ENCODE data around the gene PROP1.

Gene PROP1

GRCh38 chr5:177966839-177967166, 29.2 kb downstream of the PROP1 start:
- no peak overlapping the region for H3K4ac ChIP-seq (ENCODE audit: low read depth in 1 of 2, low read length in 2 of 2)
- 98% methylated on average over 7 of the region's 7 CpGs for WGBS
- H3K14ac ChIP-seq (ENCODE audit: low read length in 2 of 2), result no peak overlapping the region
- no peaks in the 10 kb centered on the region for H3K36me3 ChIP-seq (ENCODE audit: control insufficient read depth in 1 of 2, insufficient read depth in 2 of 2, low read depth in 1 of 2, low read length in 2 of 2)
- H3K4me3 ChIP-seq (ENCODE audit: insufficient read depth in 1 of 2, low read depth in 1 of 2, low read length in 2 of 2), result no peak overlapping the region
- no peak overlapping the region for H2BK12ac ChIP-seq (ENCODE audit: low read length in 2 of 2)
- no peak overlapping the region for H2BK120ac ChIP-seq (ENCODE audit: low read depth, low read length)
- no peak overlapping the region for H3K23ac ChIP-seq (ENCODE audit: low read length in 2 of 2)
- no peak overlapping the region for H2BK5ac ChIP-seq (ENCODE audit: low read depth, low read length, poor library complexity, severe bottlenecking)
- no peak overlapping the region for H3K27ac ChIP-seq (ENCODE audit: low read length, poor library complexity, severe bottlenecking)
- no peak overlapping the region for H3K18ac ChIP-seq (ENCODE audit: low read depth in 1 of 2, low read length in 2 of 2)
- peaks cover 0 to 8% of the 10 kb centered on the region in 2 experiments for H3K27me3 ChIP-seq (ENCODE audit: control insufficient read depth in 1 of 2, insufficient read depth in 1 of 2, low read length in 2 of 2)
- H2AK5ac ChIP-seq (ENCODE audit: low read length, severe bottlenecking), result no peak overlapping the region
- no peak overlapping the region for H4K8ac ChIP-seq (ENCODE audit: low read length)
- H4K91ac ChIP-seq (ENCODE audit: low read length), result no peak overlapping the region
- no peaks in the 10 kb centered on the region for H3K9me3 ChIP-seq (ENCODE audit: control insufficient read depth, low read length)
- H2AFZ ChIP-seq (ENCODE audit: low read depth, low read length), result no peak overlapping the region
- no peak overlapping the region for H2BK15ac ChIP-seq (ENCODE audit: low read depth, poor library complexity, severe bottlenecking)
- no peak overlapping the region for H3K4me2 ChIP-seq (ENCODE audit: low read length, poor library complexity, severe bottlenecking)
- H3K4me1 ChIP-seq (ENCODE audit: control insufficient read depth, insufficient read depth, low read depth, low read length), result peaks cover 2% of the 10 kb centered on the region
- H3K9ac ChIP-seq (ENCODE audit: low read length), result no peak overlapping the region
- no peaks in the 10 kb centered on the region for H3K79me1 ChIP-seq (replicated peaks; ENCODE audit: low read length, poor library complexity, severe bottlenecking)
- DNase-seq, result no peak

- no peak overlapping the region for H2BK120ac ChIP-seq (ENCODE audit: low read depth, low read length)
- no peak overlapping the region for H3K4ac ChIP-seq (ENCODE audit: low read depth in 1 of 2, low read length in 2 of 2)
- no peaks in the 10 kb centered on the region for H3K79me1 ChIP-seq (replicated peaks; ENCODE audit: low read length, poor library complexity, severe bottlenecking)
- no peak overlapping the region for H3K14ac ChIP-seq (ENCODE audit: low read length in 2 of 2)
- no peaks in the 10 kb centered on the region for H3K36me3 ChIP-seq (ENCODE audit: control insufficient read depth in 1 of 2, insufficient read depth in 2 of 2, low read depth in 1 of 2, low read length in 2 of 2)
- no peak overlapping the region for H4K91ac ChIP-seq (ENCODE audit: low read length)
- no peak overlapping the region for H2BK5ac ChIP-seq (ENCODE audit: low read depth, low read length, poor library complexity, severe bottlenecking)
- H2AK5ac ChIP-seq (ENCODE audit: low read length, severe bottlenecking), result no peak overlapping the region
- DNase-seq, result no peak
- no peak overlapping the region for H3K23ac ChIP-seq (ENCODE audit: low read length in 2 of 2)
- WGBS, result 93% methylated on average over 19 of the region's 19 CpGs
- H3K9ac ChIP-seq (ENCODE audit: low read length), result no peak overlapping the region
- H3K4me2 ChIP-seq (ENCODE audit: low read length, poor library complexity, severe bottlenecking), result no peak overlapping the region
- H2AFZ ChIP-seq (ENCODE audit: low read depth, low read length), result no peak overlapping the region
- no peak overlapping the region for H2BK12ac ChIP-seq (ENCODE audit: low read length in 2 of 2)
- H3K27ac ChIP-seq (ENCODE audit: low read length, poor library complexity, severe bottlenecking), result no peak overlapping the region
- H4K8ac ChIP-seq (ENCODE audit: low read length), result no peak overlapping the region
- peaks cover 0 to 3% of the 10 kb centered on the region in 2 experiments for H3K27me3 ChIP-seq (ENCODE audit: control insufficient read depth in 1 of 2, insufficient read depth in 1 of 2, low read length in 2 of 2)
- no peak overlapping the region for H3K18ac ChIP-seq (ENCODE audit: low read depth in 1 of 2, low read length in 2 of 2)
- no peaks in the 10 kb centered on the region for H3K9me3 ChIP-seq (ENCODE audit: control insufficient read depth, low read length)
- no peak overlapping the region for H3K4me3 ChIP-seq (ENCODE audit: insufficient read depth in 1 of 2, low read depth in 1 of 2, low read length in 2 of 2)
- peaks cover 2% of the 10 kb centered on the region for H3K4me1 ChIP-seq (ENCODE audit: control insufficient read depth, insufficient read depth, low read depth, low read length)
- H2BK15ac ChIP-seq (ENCODE audit: low read depth, poor library complexity, severe bottlenecking), result no peak overlapping the region
These were observed 29.8 kb downstream of the PROP1 start for GRCh38 chr5:177966009-177966838.

GRCh38 chr5:177964471-177964870, 31.6 kb downstream of the PROP1 start:
- WGBS, result 97% methylated on average over 12 of the region's 12 CpGs
- no peak overlapping the region for H3K4ac ChIP-seq (ENCODE audit: low read depth in 1 of 2, low read length in 2 of 2)
- H4K8ac ChIP-seq (ENCODE audit: low read length), result no peak overlapping the region
- no peak overlapping the region for H2BK5ac ChIP-seq (ENCODE audit: low read depth, low read length, poor library complexity, severe bottlenecking)
- H3K14ac ChIP-seq (ENCODE audit: low read length in 2 of 2), result no peak overlapping the region
- H3K4me2 ChIP-seq (ENCODE audit: low read length, poor library complexity, severe bottlenecking), result no peak overlapping the region
- no peak overlapping the region for H2BK15ac ChIP-seq (ENCODE audit: low read depth, poor library complexity, severe bottlenecking)
- no peak overlapping the region for H3K18ac ChIP-seq (ENCODE audit: low read depth in 1 of 2, low read length in 2 of 2)
- peaks cover 2% of the 10 kb centered on the region for H3K4me1 ChIP-seq (ENCODE audit: control insufficient read depth, insufficient read depth, low read depth, low read length)
- no peak for DNase-seq
- H2BK12ac ChIP-seq (ENCODE audit: low read length in 2 of 2), result no peak overlapping the region
- no peak overlapping the region for H3K23ac ChIP-seq (ENCODE audit: low read length in 2 of 2)
- no peak overlapping the region for H4K91ac ChIP-seq (ENCODE audit: low read length)
- H3K79me1 ChIP-seq (replicated peaks; ENCODE audit: low read length, poor library complexity, severe bottlenecking), result no peaks in the 10 kb centered on the region
- H2AK5ac ChIP-seq (ENCODE audit: low read length, severe bottlenecking), result no peak overlapping the region
- no peak overlapping the region for H3K27ac ChIP-seq (ENCODE audit: low read length, poor library complexity, severe bottlenecking)
- H3K27me3 ChIP-seq (ENCODE audit: control insufficient read depth in 1 of 2, insufficient read depth in 1 of 2, low read length in 2 of 2), result peaks cover 0 to 3% of the 10 kb centered on the region in 2 experiments
- H2AFZ ChIP-seq (ENCODE audit: low read depth, low read length), result no peak overlapping the region
- no peak overlapping the region for H3K9ac ChIP-seq (ENCODE audit: low read length)
- H2BK120ac ChIP-seq (ENCODE audit: low read depth, low read length), result no peak overlapping the region
- H3K4me3 ChIP-seq (ENCODE audit: insufficient read depth in 1 of 2, low read depth in 1 of 2, low read length in 2 of 2), result no peak overlapping the region
- no peaks in the 10 kb centered on the region for H3K9me3 ChIP-seq (ENCODE audit: control insufficient read depth, low read length)
- no peaks in the 10 kb centered on the region for H3K36me3 ChIP-seq (ENCODE audit: control insufficient read depth in 1 of 2, insufficient read depth in 2 of 2, low read depth in 1 of 2, low read length in 2 of 2)

- no peak overlapping the region for H3K4me3 ChIP-seq (ENCODE audit: insufficient read depth in 1 of 2, low read depth in 1 of 2, low read length in 2 of 2)
- no peak overlapping the region for H2AFZ ChIP-seq (ENCODE audit: low read depth, low read length)
- H3K79me1 ChIP-seq (replicated peaks; ENCODE audit: low read length, poor library complexity, severe bottlenecking), result no peaks in the 10 kb centered on the region
- H3K27me3 ChIP-seq (ENCODE audit: control insufficient read depth in 1 of 2, insufficient read depth in 1 of 2, low read length in 2 of 2), result peaks cover 0 to 3% of the 10 kb centered on the region in 2 experiments
- no peak for DNase-seq
- no peak overlapping the region for H3K9ac ChIP-seq (ENCODE audit: low read length)
- H3K14ac ChIP-seq (ENCODE audit: low read length in 2 of 2), result no peak overlapping the region
- no peak overlapping the region for H3K18ac ChIP-seq (ENCODE audit: low read depth in 1 of 2, low read length in 2 of 2)
- H2AK5ac ChIP-seq (ENCODE audit: low read length, severe bottlenecking), result no peak overlapping the region
- H3K36me3 ChIP-seq (ENCODE audit: control insufficient read depth in 1 of 2, insufficient read depth in 2 of 2, low read depth in 1 of 2, low read length in 2 of 2), result no peaks in the 10 kb centered on the region
- no peak overlapping the region for H3K4me2 ChIP-seq (ENCODE audit: low read length, poor library complexity, severe bottlenecking)
- H4K8ac ChIP-seq (ENCODE audit: low read length), result no peak overlapping the region
- no peaks in the 10 kb centered on the region for H3K9me3 ChIP-seq (ENCODE audit: control insufficient read depth, low read length)
- no peak overlapping the region for H2BK15ac ChIP-seq (ENCODE audit: low read depth, poor library complexity, severe bottlenecking)
- WGBS, result 91% methylated on average over 14 of the region's 14 CpGs
- H4K91ac ChIP-seq (ENCODE audit: low read length), result no peak overlapping the region
- no peak overlapping the region for H2BK12ac ChIP-seq (ENCODE audit: low read length in 2 of 2)
- H2BK5ac ChIP-seq (ENCODE audit: low read depth, low read length, poor library complexity, severe bottlenecking), result no peak overlapping the region
- H2BK120ac ChIP-seq (ENCODE audit: low read depth, low read length), result no peak overlapping the region
- H3K27ac ChIP-seq (ENCODE audit: low read length, poor library complexity, severe bottlenecking), result no peak overlapping the region
- no peak overlapping the region for H3K4ac ChIP-seq (ENCODE audit: low read depth in 1 of 2, low read length in 2 of 2)
- no peak overlapping the region for H3K23ac ChIP-seq (ENCODE audit: low read length in 2 of 2)
- peaks cover 2% of the 10 kb centered on the region for H3K4me1 ChIP-seq (ENCODE audit: control insufficient read depth, insufficient read depth, low read depth, low read length)
These were observed 32.1 kb downstream of the PROP1 start for GRCh38 chr5:177963966-177964365.

Measured in mesenchymal stem cell (in vitro differentiated cells and primary cell).